Mesodermal cell (in vitro differentiated cells): ENCODE data around the gene GNG12.

Experiments used
- H3K27ac ChIP-seq: 2 replicates; pipeline ENCODE4 v1.7.0; 2013; ENCODE audit warnings: mild to moderate bottlenecking, low read depth, low read length, moderate library complexity; ENCODE audit not compliant: severe bottlenecking
- H3K36me3 ChIP-seq: 2 replicates; pipeline ENCODE4 v1.7.1; 2013; ENCODE audit warnings: mild to moderate bottlenecking, low read length, moderate library complexity; ENCODE audit not compliant: control insufficient read depth, insufficient read depth
- H3K4me1 ChIP-seq: one replicate; pipeline ENCODE4 v1.7.1; 2013; ENCODE audit warnings: mild to moderate bottlenecking, low read length; ENCODE audit not compliant: insufficient read depth, control insufficient read depth, poor library complexity, severe bottlenecking
- H3K4me3 ChIP-seq: 2 replicates; pipeline ENCODE4 v1.7.0; 2013; ENCODE audit warnings: low read length, control low read depth, mild to moderate bottlenecking; ENCODE audit not compliant: insufficient read depth, poor library complexity, severe bottlenecking; ENCODE audit errors: extremely low read depth
- H3K9me3 ChIP-seq: 2 replicates; pipeline ENCODE4 v1.7.1; 2013; ENCODE audit warnings: mild to moderate bottlenecking, low read length, moderate library complexity; ENCODE audit not compliant: control insufficient read depth
- WGBS, 2 experiments: methylation state at CpG; one replicate each; pipeline ENCODE4 v1.1.5; 2013; ENCODE audit warnings: missing lambda C conversion rate in 2 of 2; ENCODE audit not compliant: insufficient coverage in 2 of 2; 5-methylcytosine and 5-hydroxymethylcytosine counted together

GNG12 gene

GRCh38 chr1:67830226-67830625, 3.0 kb downstream of the GNG12 start:
- H3K27ac ChIP-seq = no peak overlapping the region
- WGBS, 2 experiments = 40 to 87% methylated on average over 1 to 2 of the region's 5 CpGs

GRCh38 chr1:67827688-67828087, 5.6 kb downstream of the GNG12 start:
- no peak overlapping the region for H3K27ac ChIP-seq
- no peak overlapping the region for H3K4me3 ChIP-seq
- H3K36me3 ChIP-seq = peaks cover 14% of the 10 kb centered on the region
- H3K9me3 ChIP-seq = no peaks in the 10 kb centered on the region
- WGBS, 2 experiments = 91 to 98% methylated on average over 3 to 4 of the region's 4 CpGs
- peaks cover 5% of the 10 kb centered on the region for H3K4me1 ChIP-seq

More at GRCh38 chr1:67830226-67830625, 3.0 kb downstream of the GNG12 start:
- H3K4me1 ChIP-seq = peaks cover 10% of the 10 kb centered on the region
- no peak overlapping the region for H3K4me3 ChIP-seq
- H3K9me3 ChIP-seq = no peaks in the 10 kb centered on the region
- peaks cover 14% of the 10 kb centered on the region for H3K36me3 ChIP-seq

- Histone ChIP-seq H3K9me3 (no peaks in the 10 kb centered on the region), H3K4me3 (no peak overlapping the region), H3K36me3 (peaks cover 14% of the 10 kb centered on the region), H3K27ac (no peak overlapping the region), H3K4me1 (peaks cover under 1% of the 10 kb centered on the region)
- WGBS, 2 experiments = 100% methylated on average over 1 to 2 of the region's 4 CpGs
Observed at GRCh38 chr1:67825591-67825990, 7.7 kb downstream of the GNG12 start.

DNA sequence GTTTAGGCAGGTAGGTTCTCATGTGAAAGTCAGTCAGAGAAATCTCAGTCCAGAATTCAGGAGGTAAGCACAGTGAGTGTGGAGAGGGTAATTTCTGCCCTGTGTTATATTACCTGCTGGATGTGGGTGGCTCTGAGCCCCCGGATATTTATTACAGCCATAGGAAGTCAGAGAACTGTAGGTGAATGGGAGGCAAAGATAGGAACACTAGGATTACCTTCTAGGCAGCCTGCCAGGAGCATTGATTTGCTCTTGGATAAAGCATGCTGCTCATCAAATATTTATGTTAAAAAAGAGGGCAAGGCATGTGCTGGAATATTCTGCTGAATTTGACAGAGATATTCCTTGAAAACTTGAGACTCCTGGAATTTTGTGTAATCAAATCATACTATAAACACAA, 8.5 kb downstream of the GNG12 start:
- Histone ChIP-seq H3K4me1 (no peaks in the 10 kb centered on the region), H3K4me3 (no peak overlapping the region), H3K9me3 (no peaks in the 10 kb centered on the region), H3K27ac (no peak overlapping the region), H3K36me3 (peaks cover 14% of the 10 kb centered on the region)
- 67 to 100% methylated on average over 1 of the region's 1 CpG for WGBS, 2 experiments

GRCh38 chr1:67823615-67824014, 9.7 kb downstream of the GNG12 start:
- WGBS, 2 experiments = 91 to 93% methylated on average over 3 to 4 of the region's 4 CpGs
- no peak overlapping the region for H3K27ac ChIP-seq
- H3K36me3 ChIP-seq = peaks cover 14% of the 10 kb centered on the region
- H3K4me1 ChIP-seq = no peaks in the 10 kb centered on the region
- H3K4me3 ChIP-seq = no peak overlapping the region
- H3K9me3 ChIP-seq = no peaks in the 10 kb centered on the region

- H3K4me3 ChIP-seq = no peak overlapping the region
- H3K4me1 ChIP-seq = no peaks in the 10 kb centered on the region
- no peak overlapping the region for H3K27ac ChIP-seq
- H3K9me3 ChIP-seq = peaks cover 10% of the 10 kb centered on the region
- peaks cover 10% of the 10 kb centered on the region for H3K36me3 ChIP-seq
- 76 to 78% methylated on average over 2 to 3 of the region's 4 CpGs for WGBS, 2 experiments
Observed at GRCh38 chr1:67821263-67821662, 12.0 kb downstream of the GNG12 start.

GRCh38 chr1:67818725-67819301, 14.5 kb downstream of the GNG12 start:
- WGBS, 2 experiments = 84 to 87% methylated on average over 6 to 7 of the region's 8 CpGs
- H3K4me1 ChIP-seq = no peaks in the 10 kb centered on the region
- no peak overlapping the region for H3K4me3 ChIP-seq
- H3K36me3 ChIP-seq = peaks cover 10% of the 10 kb centered on the region
- H3K9me3 ChIP-seq = peaks cover 10% of the 10 kb centered on the region
- H3K27ac ChIP-seq = no peak overlapping the region

- Histone ChIP-seq H3K4me3 (no peak overlapping the region), H3K9me3 (peaks cover 10% of the 10 kb centered on the region), H3K4me1 (no peaks in the 10 kb centered on the region), H3K27ac (no peak overlapping the region), H3K36me3 (peaks cover 10% of the 10 kb centered on the region)
- no CpG with 5 or more reads among the region's 1 CpG for WGBS, 2 experiments
Observed at GRCh38 chr1:67818162-67818561, 15.1 kb downstream of the GNG12 start.

GRCh38 chr1:67817319-67817718, 15.9 kb downstream of the GNG12 start:
- H3K27ac ChIP-seq = no peak overlapping the region
- peaks cover 10% of the 10 kb centered on the region for H3K36me3 ChIP-seq
- no peak overlapping the region for H3K4me3 ChIP-seq
- H3K4me1 ChIP-seq = no peaks in the 10 kb centered on the region
- peaks cover 10% of the 10 kb centered on the region for H3K9me3 ChIP-seq
- no CpG with 5 or more reads among the region's 1 CpG for WGBS, 2 experiments

DNA sequence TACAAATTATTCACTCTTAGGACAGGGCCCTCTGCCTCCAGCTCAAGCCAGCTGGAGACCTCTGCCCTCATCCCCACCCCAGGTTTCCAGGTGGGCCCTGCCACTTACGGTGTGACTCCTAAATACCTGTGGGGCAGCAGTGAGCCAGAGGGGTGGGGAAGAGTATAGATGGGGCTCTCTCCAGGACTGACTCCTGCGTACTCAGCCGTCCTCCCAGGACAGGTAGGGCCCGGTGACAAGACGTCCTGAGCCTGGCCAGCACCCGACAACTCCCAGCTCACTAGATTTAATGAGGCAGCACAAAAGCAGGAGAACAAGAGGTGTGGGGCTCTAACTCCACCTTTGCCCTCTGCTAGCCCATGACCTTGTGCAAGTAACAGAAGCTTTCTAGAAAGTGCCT, 16.8 kb downstream of the GNG12 start:
- Histone ChIP-seq H3K4me1 (no peaks in the 10 kb centered on the region), H3K4me3 (no peak overlapping the region), H3K36me3 (peaks cover 10% of the 10 kb centered on the region), H3K9me3 (peaks cover 10% of the 10 kb centered on the region), H3K27ac (no peak overlapping the region)
- 95 to 97% methylated on average over 5 to 6 of the region's 6 CpGs for WGBS, 2 experiments

DNA sequence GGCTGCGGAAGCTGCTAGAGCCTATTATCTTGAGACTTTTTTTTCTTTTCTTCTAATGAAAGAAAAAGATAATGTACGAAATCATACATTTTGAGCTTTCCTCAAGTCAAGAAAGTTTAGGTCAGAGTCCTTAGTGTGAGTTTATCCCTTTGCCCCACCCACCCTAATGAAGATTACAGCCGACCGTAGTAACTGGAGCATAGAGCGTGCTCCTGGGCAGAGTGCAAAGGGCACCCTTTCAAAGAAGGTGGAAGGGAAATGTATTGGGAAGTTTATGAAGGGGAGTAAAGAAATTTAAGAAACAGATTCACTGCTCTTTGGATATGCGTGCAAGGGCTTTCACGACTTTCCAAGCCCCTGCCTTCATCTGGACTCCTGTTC, 17.2 kb downstream of the GNG12 start:
- WGBS, 2 experiments = 94 to 100% methylated on average over 3 to 5 of the region's 7 CpGs
- H3K27ac ChIP-seq = no peak overlapping the region
- H3K4me3 ChIP-seq = no peak overlapping the region
- no peaks in the 10 kb centered on the region for H3K4me1 ChIP-seq
- peaks cover 10% of the 10 kb centered on the region for H3K9me3 ChIP-seq
- H3K36me3 ChIP-seq = peaks cover 11% of the 10 kb centered on the region
